Endodermal cell (in vitro differentiated cells): ENCODE results near the gene KRTAP5-6. TPM values are rescaled to one million over a fixed set of nuclear protein-coding genes. Genes with fewer than 3 reads are reported as not detected.
"Not testable (repeated sequence)": the region's sequence is repeated elsewhere in the genome, so short reads cannot be mapped to it uniquely, and the experiment has no call there.

Source experiments
- DNase-seq: peaks from one replicate; pipeline ENCODE4 v3.0.0-alpha.2; 2017
- H3K27ac ChIP-seq: 2 replicates; pipeline ENCODE4 v1.5.1; 2013; ENCODE audit warnings: mild to moderate bottlenecking, low read depth, low read length, moderate library complexity
- H3K27me3 ChIP-seq: 2 replicates; pipeline ENCODE4 v1.6.1; 2013; ENCODE audit warnings: mild to moderate bottlenecking, low read length, moderate library complexity; ENCODE audit not compliant: insufficient read depth, control insufficient read depth, poor library complexity, severe bottlenecking
- H3K36me3 ChIP-seq: 2 replicates; pipeline ENCODE4 v1.7.0; 2013; ENCODE audit warnings: mild to moderate bottlenecking, low read length, moderate library complexity; ENCODE audit not compliant: control insufficient read depth, insufficient read depth
- H3K4me1 ChIP-seq: one replicate; pipeline ENCODE4 v1.7.0; 2013; ENCODE audit warnings: low read length; ENCODE audit not compliant: control insufficient read depth, insufficient read depth
- H3K4me3 ChIP-seq: 2 replicates; pipeline ENCODE4 v1.5.1; 2013; ENCODE audit warnings: mild to moderate bottlenecking, low read length, moderate library complexity
- H3K9ac ChIP-seq: 2 replicates; pipeline ENCODE4 v1.6.1; 2013; ENCODE audit warnings: mild to moderate bottlenecking, low read length, moderate library complexity; ENCODE audit not compliant: poor library complexity, severe bottlenecking; ENCODE audit errors: extremely low read depth
- H3K9me3 ChIP-seq: 2 replicates; pipeline ENCODE4 v1.6.1; 2013; ENCODE audit warnings: mild to moderate bottlenecking, low read length, moderate library complexity; ENCODE audit not compliant: control insufficient read depth
- H3K27ac Mint-ChIP-seq: 2 replicates; pipeline ENCODE4 v1.8.0; 2020; ENCODE audit warnings: mixed read lengths
- H3K27me3 Mint-ChIP-seq: 2 replicates; pipeline ENCODE4 v1.8.0; 2021; ENCODE audit warnings: mild to moderate bottlenecking, mixed read lengths; ENCODE audit not compliant: insufficient read depth
- H3K36me3 Mint-ChIP-seq: 2 replicates; pipeline ENCODE4 v1.8.0; 2020; ENCODE audit warnings: low read depth, mixed read lengths
- H3K4me1 Mint-ChIP-seq: 2 replicates; pipeline ENCODE4 v1.8.0; 2020; ENCODE audit warnings: mixed read lengths
- H3K4me3 Mint-ChIP-seq: 2 replicates; pipeline ENCODE4 v1.8.0; 2020; ENCODE audit warnings: mild to moderate bottlenecking, moderate library complexity, mixed read lengths
- H3K9me3 Mint-ChIP-seq: 2 replicates; pipeline ENCODE4 v1.8.0; 2020; ENCODE audit warnings: mild to moderate bottlenecking, mixed read lengths
- WGBS, 2 experiments: methylation state at CpG; one replicate each; pipeline versions ENCODE4 v1.1.5 to v1.1.7; 2013; ENCODE audit warnings: missing lambda C conversion rate in 2 of 2, mixed read lengths in 1 of 2; ENCODE audit not compliant: insufficient coverage in 1 of 2, insufficient read length in 1 of 2; 5-methylcytosine and 5-hydroxymethylcytosine counted together
- total RNA-seq, 2 donors: library from RNA; stranded (reverse); fragmentation: NEBNext Ultra II Directional in 1 of 2; extraction: Animal tissue kit (Norgen Biotek cat#: 25700) in 1 of 2; gene quantifications; 2 replicates in 1 of 2; 3 replicates in 1 of 2; pipeline ENCODE4 v1.2.1, GENCODE V29; 2021
- TF ChIP-seq, protein P1 (sequence below): fragments of 200-600 bp; sonication (generic); conservative IDR thresholded peaks from 2 replicates; pipeline ENCODE4 v1.5.0; 2021; ENCODE audit warnings: antibody characterized with exemption, mild to moderate bottlenecking

KRTAP5-6 gene
- total RNA-seq, 2 donors from 2014 or later, result not detected

GRCh38 chr11:1668911-1669473 is 28.0 kb upstream of the KRTAP5-6 start:
- Mint-ChIP-seq H3K36me3 (no peaks in the 10 kb centered on the region), H3K27me3 (peaks cover 52% of the 10 kb centered on the region), H3K4me1 (peaks cover 5% of the 10 kb centered on the region), H3K4me3 (no peak overlapping the region), H3K9me3 (no peaks in the 10 kb centered on the region), H3K27ac (no peak overlapping the region)
- TF ChIP-seq, protein P1, sequence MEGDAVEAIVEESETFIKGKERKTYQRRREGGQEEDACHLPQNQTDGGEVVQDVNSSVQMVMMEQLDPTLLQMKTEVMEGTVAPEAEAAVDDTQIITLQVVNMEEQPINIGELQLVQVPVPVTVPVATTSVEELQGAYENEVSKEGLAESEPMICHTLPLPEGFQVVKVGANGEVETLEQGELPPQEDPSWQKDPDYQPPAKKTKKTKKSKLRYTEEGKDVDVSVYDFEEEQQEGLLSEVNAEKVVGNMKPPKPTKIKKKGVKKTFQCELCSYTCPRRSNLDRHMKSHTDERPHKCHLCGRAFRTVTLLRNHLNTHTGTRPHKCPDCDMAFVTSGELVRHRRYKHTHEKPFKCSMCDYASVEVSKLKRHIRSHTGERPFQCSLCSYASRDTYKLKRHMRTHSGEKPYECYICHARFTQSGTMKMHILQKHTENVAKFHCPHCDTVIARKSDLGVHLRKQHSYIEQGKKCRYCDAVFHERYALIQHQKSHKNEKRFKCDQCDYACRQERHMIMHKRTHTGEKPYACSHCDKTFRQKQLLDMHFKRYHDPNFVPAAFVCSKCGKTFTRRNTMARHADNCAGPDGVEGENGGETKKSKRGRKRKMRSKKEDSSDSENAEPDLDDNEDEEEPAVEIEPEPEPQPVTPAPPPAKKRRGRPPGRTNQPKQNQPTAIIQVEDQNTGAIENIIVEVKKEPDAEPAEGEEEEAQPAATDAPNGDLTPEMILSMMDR, result no peak
- Histone ChIP-seq H3K27ac (no peak overlapping the region), H3K9ac (no peak overlapping the region), H3K4me3 (no peak overlapping the region), H3K36me3 (no peaks in the 10 kb centered on the region), H3K9me3 (no peaks in the 10 kb centered on the region), H3K4me1 (peaks cover 4% of the 10 kb centered on the region), H3K27me3 (peaks cover 49% of the 10 kb centered on the region)
- 86 to 88% methylated on average over 8 to 13 of the region's 13 CpGs for WGBS, 2 experiments
- no peak for DNase-seq

DNA sequence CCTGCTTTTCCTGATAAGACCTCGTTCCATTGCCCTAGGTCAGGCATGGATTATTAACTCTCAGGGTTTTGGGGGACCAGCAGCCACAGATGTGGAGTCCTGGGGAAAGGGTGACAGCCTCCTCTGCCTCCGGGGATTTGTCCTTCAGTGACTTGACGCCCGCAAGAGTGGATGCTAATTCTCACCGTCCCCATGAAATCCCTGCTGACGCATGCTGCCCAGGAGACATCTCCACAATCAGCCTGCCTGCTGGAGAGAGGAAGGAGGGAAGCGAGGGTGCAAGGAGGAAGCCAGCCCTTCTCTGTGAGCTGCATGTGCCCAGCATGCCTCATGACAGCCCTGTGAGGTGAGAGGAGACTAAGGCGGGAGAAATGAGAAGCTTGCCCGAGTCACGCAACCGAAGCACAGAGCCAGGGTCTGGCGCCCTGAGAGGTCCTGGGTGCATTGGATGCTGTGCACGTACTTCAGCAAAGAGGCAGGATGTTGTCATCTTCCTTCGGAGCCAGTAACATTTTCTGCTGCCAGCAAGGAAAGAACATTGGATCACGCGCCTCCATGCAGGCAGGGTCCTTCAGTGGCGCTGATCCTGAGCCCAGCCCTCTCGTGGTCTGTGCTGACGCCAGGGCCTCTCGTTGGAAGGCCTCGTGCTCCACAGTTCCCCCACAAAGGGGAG is 27.3 kb upstream of the KRTAP5-6 start:
- Histone ChIP-seq H3K27ac (no peak overlapping the region), H3K9me3 (no peaks in the 10 kb centered on the region), H3K27me3 (peaks cover 56% of the 10 kb centered on the region), H3K4me1 (peaks cover 4% of the 10 kb centered on the region), H3K36me3 (no peaks in the 10 kb centered on the region), H3K4me3 (no peak overlapping the region), H3K9ac (no peak overlapping the region)
- Mint-ChIP-seq H3K36me3 (no peaks in the 10 kb centered on the region), H3K27me3 (peaks cover 58% of the 10 kb centered on the region), H3K27ac (no peak overlapping the region), H3K9me3 (no peaks in the 10 kb centered on the region), H3K4me1 (peaks cover 5% of the 10 kb centered on the region), H3K4me3 (no peak overlapping the region)
- TF ChIP-seq, protein P1, result no peak
- 90 to 95% methylated on average over 19 to 21 of the region's 21 CpGs for WGBS, 2 experiments
- DNase-seq, result no peak

GRCh38 chr11:1670457-1670856 is 26.5 kb upstream of the KRTAP5-6 start:
- not testable (repeated sequence) for H3K9me3 Mint-ChIP-seq, H3K9ac ChIP-seq, H3K4me3 ChIP-seq, H3K36me3 ChIP-seq, H3K4me1 Mint-ChIP-seq, H3K27ac ChIP-seq, H3K4me1 ChIP-seq, H3K9me3 ChIP-seq, H3K4me3 Mint-ChIP-seq, H3K36me3 Mint-ChIP-seq, DNase-seq, H3K27ac Mint-ChIP-seq
- 94% methylated on average over 1 of the region's 1 CpG; no CpG with 5 or more reads in 1 of the 2 experiments for WGBS, 2 experiments
- H3K27me3 ChIP-seq, result peaks cover 61% of the 10 kb centered on the region
- H3K27me3 Mint-ChIP-seq, result peaks cover 59% of the 10 kb centered on the region
